Left lung (tissue), 10 donors: ENCODE data around the gene HIVEP3. TPM values are rescaled to one million over a fixed set of nuclear protein-coding genes. Genes with fewer than 3 reads are reported as not detected.
A peak's percentile ranks its signal among the peaks of the same experiment; 100 is the strongest.

Experiments
- ATAC-seq: fragments of 200-7000 bp; cut with Tn5 transposase; one replicate; pipeline ENCODE4 v1.9.1; 2020; ENCODE audit warnings: moderate library complexity
- DNase-seq, 4 donors: peaks; one replicate each; pipeline ENCODE4 v3.0.0-alpha.2; 2013 to 2020
- H3K27ac ChIP-seq, 2 donors: fragments of 200-600 bp; sonication (generic) in 1 of 2; one replicate each; pipeline versions ENCODE4 v1.5.0 to v1.8.0; 2020 to 2021
- H3K27me3 ChIP-seq, 2 donors: fragments of 200-600 bp; sonication (generic) in 1 of 2; one replicate each; pipeline versions ENCODE4 v1.5.0 to v1.8.0; 2020 to 2021
- H3K36me3 ChIP-seq, 2 donors: fragments of 200-600 bp; sonication (generic) in 1 of 2; one replicate each; pipeline versions ENCODE4 v1.5.0 to v1.8.0; 2020 to 2021
- H3K4me1 ChIP-seq, 2 donors: fragments of 200-600 bp; one replicate each; pipeline ENCODE4 v1.8.0; 2021
- H3K4me3 ChIP-seq, 2 donors: fragments of 200-600 bp; sonication (generic) in 1 of 2; one replicate each; pipeline versions ENCODE4 v1.5.0 to v1.8.0; 2020 to 2021; ENCODE audit warnings: mild to moderate bottlenecking in 1 of 2
- H3K9me3 ChIP-seq, 2 donors: fragments of 200-600 bp; sonication (generic) in 1 of 2; one replicate each; pipeline versions ENCODE4 v1.5.0 to v1.8.0; 2020 to 2021
- CTCF ChIP-seq, 2 donors: fragments of 200-600 bp; sonication (generic) in 1 of 2; IDR thresholded peaks; one replicate each; pipeline versions ENCODE4 v1.5.0 to v1.8.0; 2021; ENCODE audit warnings: antibody characterized with exemption in 2 of 2
- intact Hi-C, 2 donors: fragments of 100-400 bp; cut with DNase I; formaldehyde crosslinking; loops; one replicate each; pipeline versions ENCODE4 v1.11.2 to v1.14.2; 2022
- polyA plus RNA-seq, 6 donors: library from polyadenylated mRNA; unstranded; fragments of 120-200 nt; gene quantifications; one replicate each; pipeline ENCODE4 v1.2.1, GENCODE V29; 2013; ENCODE audit not compliant: insufficient read length in 6 of 6
- total RNA-seq, 2 donors: library from RNA; stranded (reverse); fragmentation: NEBNext Ultra II Directional; extraction: Animal tissue kit (Norgen Biotek cat#: 25700); gene quantifications; one replicate each; pipeline ENCODE4 v1.2.1, GENCODE V29; 2021
- donor health status: DM: no; HTN: yes; CAD: no.
- donor health status: DM: no; HTN: no; CAD: no.

Gene HIVEP3
- total and polyA plus RNA-seq, 8 donors = 6.0 to 15.6 (median 7.4) TPM

GRCh38 chr1:41908288-41908895, 10.3 kb downstream of the HIVEP3 start:
- Histone ChIP-seq H3K4me1 (peaks cover 0 to 3% of the 10 kb centered on the region in 2 donors), H3K36me3 (no peaks in the 10 kb centered on the region), H3K4me3 (no peak overlapping the region), H3K27ac (no peak overlapping the region), H3K9me3 (no peaks in the 10 kb centered on the region), H3K27me3 (no peaks in the 10 kb centered on the region)
- DNase-seq (no peak), ATAC-seq (no peak)
- no peak for TF ChIP-seq CTCF (IDR thresholded peaks at IDR 0.05)
- intact Hi-C loops = no loop called here

- peaks cover 4 to 6% of the 10 kb centered on the region in 2 donors for H3K4me1 ChIP-seq
- intact Hi-C loops = no loop called here
- DNase-seq (no peak), ATAC-seq (no peak)
- no peak for TF ChIP-seq CTCF (IDR thresholded peaks at IDR 0.05)
- H3K27ac ChIP-seq = no peak overlapping the region
- H3K9me3 ChIP-seq = no peaks in the 10 kb centered on the region
- H3K4me3 ChIP-seq = no peak overlapping the region
- H3K27me3 ChIP-seq = no peaks in the 10 kb centered on the region
- H3K36me3 ChIP-seq = no peaks in the 10 kb centered on the region
These were observed 11.3 kb downstream of the HIVEP3 start for GRCh38 chr1:41907446-41907845.

GRCh38 chr1:41906943-41907342, 11.8 kb downstream of the HIVEP3 start:
- Histone ChIP-seq H3K36me3 (no peaks in the 10 kb centered on the region), H3K4me3 (no peak overlapping the region), H3K27ac (no peak overlapping the region), H3K9me3 (no peaks in the 10 kb centered on the region), H3K27me3 (no peaks in the 10 kb centered on the region), H3K4me1 (peaks cover 5 to 9% of the 10 kb centered on the region in 2 donors)
- ATAC-seq (no peak), DNase-seq (no peak)
- TF ChIP-seq CTCF (IDR thresholded peaks at IDR 0.05) = no peak
- intact Hi-C loops = no loop called here

GRCh38 chr1:41905093-41905675, 13.5 kb downstream of the HIVEP3 start:
- Histone ChIP-seq H3K4me3 (no peak overlapping the region), H3K27me3 (no peaks in the 10 kb centered on the region), H3K27ac (no peak overlapping the region), H3K36me3 (no peaks in the 10 kb centered on the region), H3K4me1 (peaks cover 5 to 24% of the 10 kb centered on the region in 2 donors), H3K9me3 (no peaks in the 10 kb centered on the region)
- intact Hi-C loops = no loop called here
- ATAC-seq = no peak
- TF ChIP-seq CTCF (IDR thresholded peaks at IDR 0.05) = no peak
- no peak for DNase-seq

GRCh38 chr1:41902664-41903063, 16.1 kb downstream of the HIVEP3 start:
- ATAC-seq = peak; percentile 49
- intact Hi-C loops = no loop called here
- no peak for TF ChIP-seq CTCF (IDR thresholded peaks at IDR 0.05)

More at GRCh38 chr1:41902664-41903063, 16.1 kb downstream of the HIVEP3 start:
- Histone ChIP-seq H3K27me3 (no peaks in the 10 kb centered on the region), H3K4me3 (no peak overlapping the region), H3K36me3 (no peaks in the 10 kb centered on the region), H3K27ac (peak overlapping the region in 1 of 2 donors; percentile 30), H3K9me3 (no peaks in the 10 kb centered on the region), H3K4me1 (peaks cover 5 to 42% of the 10 kb centered on the region in 2 donors)
- DNase-seq = no peak
